GM04503 (cell line): ENCODE results near the gene ZNF385B.
A peak's percentile ranks its signal among the peaks of the same experiment; 100 is the strongest.

Experiments used
- DNase-seq: peaks from one replicate; pipeline ENCODE4 v3.0.0-alpha.2; 2012; ENCODE audit warnings: low read depth

Gene ZNF385B

DNA sequence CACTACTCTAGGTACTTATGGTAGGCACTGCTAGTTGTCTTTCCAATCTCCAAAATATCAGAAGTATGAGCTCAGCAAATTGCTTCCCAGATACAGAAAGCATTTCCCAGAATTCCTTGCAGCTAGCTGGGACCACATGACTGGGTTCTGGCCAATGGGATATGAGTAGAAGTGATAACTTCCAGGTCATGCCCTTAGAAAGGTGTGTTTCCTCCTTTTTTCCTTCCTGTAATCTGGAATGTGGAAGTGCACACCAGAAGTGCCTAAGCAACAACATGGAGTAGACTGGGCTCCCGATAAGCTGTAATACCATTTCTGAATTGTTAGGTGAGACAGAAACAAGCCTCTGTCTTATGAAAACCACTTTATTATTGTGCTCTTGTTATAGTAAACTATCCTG lies 279.8 kb downstream of the ZNF385B start:
- no peak for DNase-seq

DNA sequence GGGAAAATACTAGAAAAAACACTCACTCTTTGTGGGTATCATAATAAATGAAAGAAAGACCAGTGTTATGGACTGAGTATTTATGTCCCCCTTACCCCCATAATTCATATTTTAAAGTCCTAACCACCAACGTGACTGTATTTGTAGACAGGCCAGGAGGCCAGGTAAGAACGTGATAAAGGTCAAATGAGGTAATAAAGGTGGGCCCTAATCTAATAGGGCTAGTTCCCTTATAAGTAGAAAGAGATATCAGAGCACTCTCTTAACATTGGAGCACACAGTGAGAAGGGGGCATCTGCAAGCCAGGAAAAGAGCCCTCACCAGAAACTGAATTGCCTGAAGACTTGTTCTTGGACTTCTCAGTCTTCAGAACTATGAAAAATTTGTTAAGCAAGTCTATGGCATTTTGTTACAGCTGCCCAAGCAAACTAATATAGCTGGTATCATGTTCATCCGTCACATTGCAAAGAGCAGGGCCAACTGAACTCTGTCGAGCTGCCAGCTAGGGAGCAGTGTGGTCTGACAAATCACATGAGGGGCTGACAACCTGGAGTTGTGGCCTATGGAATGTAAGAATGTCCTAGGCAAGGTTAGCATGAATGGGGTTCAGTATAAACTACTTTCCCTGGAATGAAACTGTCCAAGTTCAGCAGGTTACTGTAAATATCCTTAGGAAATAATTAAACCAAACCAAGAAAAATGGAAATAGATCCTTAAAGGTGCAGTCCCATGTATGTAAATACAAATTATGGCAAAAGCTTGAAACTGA lies 280.9 kb downstream of the ZNF385B start:
- DNase-seq = no peak

DNA sequence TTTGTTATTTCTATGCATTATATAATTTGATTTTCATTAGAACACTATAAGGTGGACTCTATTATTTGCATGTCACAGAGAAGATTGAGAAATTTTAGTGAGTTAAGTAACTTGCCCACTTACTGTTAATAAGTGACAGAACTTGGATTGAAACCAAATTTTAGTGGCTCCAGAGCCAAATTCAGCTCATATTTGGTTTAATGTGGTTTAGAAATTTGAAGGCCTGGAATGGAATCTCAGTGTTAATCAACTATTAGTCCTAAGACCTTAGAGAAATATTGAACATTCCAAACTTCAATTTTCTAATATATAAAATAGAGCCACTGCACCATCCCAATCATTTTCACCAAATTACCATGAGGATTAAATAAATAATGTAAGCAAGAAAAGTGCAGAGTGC lies 281.6 kb downstream of the ZNF385B start:
- DNase-seq = no peak

DNA sequence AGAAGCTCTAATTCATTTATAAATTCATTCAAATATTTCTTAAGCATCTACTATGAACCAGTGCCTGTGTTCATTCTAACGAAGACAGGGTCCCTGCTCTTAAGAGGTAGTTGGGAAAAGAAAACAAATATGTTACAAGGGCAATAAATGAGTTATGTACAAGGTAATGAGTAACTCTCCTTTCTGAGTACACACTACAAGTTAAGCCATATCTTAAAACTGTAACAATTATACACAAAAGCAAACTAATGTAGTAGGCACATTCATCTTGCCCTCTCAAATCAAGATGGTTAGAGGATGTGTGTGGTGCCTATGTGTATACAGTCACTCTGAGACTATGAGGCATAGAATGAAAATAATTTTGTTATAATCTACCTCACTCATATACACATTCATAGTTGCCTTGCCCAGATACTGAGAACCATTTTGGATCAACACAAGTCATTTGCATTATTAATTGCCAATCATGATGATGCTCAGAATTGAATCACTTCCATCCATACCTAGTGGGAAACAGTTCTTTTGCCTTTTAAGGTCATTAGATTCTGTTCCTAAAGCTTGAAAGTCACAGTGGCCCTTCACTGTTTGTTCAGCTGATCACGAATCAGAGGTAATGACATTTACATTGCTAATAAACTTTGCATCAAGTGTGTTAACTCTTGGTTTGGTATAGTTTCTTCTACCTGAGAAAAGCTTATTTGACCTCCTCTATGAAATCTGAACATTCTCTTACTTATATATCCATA lies 283.1 kb downstream of the ZNF385B start:
- no peak for DNase-seq

DNA sequence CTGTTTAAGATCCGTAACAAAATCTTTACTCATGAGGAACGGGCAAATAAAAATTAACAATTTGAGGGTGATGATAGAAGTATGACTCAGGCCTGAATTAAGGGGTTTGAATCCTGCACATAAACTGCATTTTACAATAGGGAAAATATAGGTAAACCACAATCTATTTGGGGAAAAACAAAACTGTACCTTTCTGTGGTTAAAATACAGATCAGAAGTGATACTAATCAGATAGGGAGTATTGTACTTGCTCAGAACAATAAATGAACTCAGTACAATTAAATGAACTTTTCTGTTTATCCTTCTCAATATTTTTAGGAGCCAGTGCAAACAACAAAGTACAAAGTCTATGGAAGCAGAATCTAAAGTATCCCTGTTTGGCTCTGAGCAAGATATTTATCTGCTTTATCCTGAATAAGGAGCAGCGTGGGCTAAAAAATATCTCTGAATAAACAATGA lies 287.3 kb downstream of the ZNF385B start:
- DNase-seq = no peak

DNA sequence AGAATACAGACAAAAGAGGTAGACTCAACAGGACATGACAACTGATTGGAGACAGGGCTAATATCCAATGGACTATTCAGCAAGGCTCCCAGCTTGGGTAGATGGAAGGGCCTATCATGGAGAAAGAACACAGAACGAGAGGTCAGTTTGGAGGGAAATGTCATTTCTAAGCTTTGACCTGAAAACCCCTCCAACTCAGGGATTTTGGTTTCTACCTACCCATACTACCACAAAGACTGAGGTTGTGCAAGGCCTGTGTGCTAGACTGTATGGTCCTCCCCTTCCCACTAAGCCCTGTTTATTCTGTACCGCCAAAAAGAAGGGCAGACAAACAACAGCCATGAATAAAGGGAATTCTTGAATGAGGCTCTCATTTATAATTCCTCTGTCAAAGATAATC lies 288.9 kb downstream of the ZNF385B start:
- no peak for DNase-seq

DNA sequence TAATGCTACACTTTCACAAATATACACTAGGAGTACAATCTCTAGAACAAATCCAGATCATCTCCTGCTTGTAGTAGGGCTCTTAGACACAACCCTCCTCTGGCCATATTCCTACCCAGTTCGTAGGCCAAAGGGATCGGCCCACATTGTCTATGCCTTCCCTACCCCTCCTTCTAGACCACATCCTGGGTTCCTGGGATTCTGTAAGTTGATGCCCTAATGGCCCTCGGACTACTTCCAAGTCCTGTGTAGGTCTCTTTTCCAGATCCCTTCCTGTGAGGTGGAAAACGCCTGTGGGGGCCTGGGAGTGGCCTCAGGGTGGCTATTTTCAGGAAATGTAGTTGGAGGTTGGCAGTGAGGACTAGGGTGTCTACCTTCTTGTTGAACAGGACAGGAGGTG lies 289.7 kb downstream of the ZNF385B start:
- DNase-seq = no peak

DNA sequence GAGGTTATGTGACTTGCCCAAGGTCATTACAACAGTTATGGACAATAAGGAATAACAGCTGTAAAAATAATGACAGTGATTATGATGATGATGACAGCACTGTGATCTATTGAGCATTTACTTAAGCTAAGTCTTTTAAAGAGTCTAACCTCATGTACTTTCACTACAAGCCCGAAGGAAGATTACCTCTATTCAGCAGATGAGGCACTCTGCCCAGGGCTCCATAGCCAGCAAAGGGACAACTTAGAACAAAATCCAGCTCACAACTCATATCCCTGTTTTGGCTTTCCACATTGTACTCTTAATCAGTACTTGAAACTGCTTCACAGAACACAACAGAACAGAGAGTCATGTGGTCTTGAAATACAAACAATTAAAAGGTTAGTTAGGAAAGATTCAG lies 290.2 kb downstream of the ZNF385B start:
- DNase-seq = no peak

DNA sequence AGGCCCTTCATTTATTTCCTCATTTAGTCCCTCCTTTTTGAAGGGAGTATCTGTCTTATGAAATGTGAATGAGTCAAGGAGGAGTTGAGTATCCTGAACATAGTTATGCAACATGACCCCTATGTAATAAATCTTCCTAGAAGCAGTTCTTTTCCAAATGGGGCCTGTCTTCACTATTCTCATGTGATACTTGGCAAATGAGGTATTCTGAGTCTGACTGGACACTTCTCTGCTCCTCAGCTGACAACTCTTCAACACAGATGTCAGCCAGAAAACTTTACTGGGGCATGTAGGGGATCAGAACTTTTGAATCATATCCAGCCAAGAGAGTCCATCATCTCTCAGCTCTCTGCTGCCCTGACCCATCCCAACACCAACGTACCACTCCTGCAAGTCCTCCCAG lies 291.6 kb downstream of the ZNF385B start:
- DNase-seq = peak; percentile 66

DNA sequence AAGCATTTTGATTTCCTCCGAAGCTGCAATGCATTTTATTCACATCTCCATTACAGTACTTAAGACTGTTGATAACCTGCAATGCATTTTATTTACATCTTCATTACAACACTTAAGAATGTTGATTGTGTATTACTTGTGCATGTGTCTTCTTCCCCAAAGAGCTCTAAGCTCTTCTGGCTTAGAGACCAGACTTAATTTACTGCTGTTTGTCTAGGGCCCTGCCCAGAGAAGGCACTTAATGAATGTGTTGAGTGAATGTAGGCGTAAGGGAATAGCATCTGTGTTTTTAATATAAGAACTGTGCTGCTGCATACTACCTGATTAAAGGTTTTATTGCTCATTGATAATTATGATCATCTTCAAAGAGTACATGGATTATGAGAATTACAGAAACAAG lies 295.6 kb downstream of the ZNF385B start:
- no peak for DNase-seq

DNA sequence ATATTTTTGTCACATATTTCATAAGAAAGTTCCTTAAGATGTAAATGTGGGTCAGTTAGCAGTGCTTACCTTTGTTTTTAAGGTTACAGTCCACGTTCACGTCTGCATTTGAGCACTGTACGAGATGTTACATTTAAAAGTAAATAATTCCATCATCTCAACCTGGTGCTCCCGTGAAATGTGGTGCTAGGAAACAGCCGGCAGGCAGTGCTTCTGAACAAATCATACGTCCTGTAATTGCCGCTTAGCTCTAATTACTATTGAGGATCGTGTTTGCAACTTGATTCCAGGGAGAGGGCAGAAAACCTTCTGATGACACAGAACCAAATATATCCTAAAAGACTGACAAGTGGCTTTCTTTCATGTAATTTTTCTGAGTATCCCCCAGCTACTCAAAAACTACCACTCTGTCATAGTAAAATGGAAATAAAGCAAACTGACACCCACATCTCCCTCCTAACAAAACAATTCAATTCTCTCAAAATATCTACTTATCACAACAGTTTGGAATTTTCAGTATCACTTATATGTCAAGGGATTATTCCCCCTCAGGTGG lies 299.0 kb downstream of the ZNF385B start:
- DNase-seq = no peak

DNA sequence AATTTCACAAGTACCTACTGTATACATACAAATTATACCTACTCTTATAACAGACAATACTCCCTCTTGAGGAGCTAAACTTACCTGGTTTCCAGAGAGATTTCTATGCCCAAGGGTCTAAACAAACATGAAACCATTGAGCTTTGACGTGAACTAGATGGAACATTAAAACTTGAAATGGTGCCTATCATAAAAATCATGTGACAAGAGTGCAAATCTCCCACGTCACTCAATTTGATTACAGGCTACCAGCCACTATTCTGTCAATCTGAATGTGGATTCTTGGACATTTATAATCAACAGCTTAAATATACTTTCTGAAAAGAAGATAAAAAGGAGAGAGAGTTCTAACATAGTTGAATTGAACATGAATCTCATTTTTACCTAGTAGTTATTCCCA lies 299.7 kb downstream of the ZNF385B start:
- no peak for DNase-seq

DNA sequence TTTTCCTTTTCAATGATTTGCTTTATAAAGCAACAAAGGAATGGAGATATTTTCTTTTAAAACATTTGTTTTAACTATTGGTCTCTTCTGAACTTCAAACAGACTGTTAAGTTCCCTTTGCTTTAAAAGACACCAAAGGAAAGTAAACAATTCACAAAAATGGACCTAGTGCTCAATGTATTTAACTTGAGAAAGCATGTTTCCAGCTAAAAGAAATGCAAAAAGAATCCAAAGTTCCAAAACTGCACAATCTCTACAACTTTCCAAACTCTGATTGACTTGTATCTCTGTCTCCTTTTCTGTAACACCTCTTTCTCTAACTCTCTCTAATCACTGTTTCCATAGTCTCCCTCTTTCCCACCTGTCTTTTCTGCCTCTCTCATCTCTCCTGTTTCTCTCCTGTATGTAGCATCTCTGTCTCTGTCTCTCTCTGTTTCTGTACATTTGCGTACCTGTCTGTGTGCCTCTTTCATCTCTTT lies 301.1 kb downstream of the ZNF385B start:
- no peak for DNase-seq

DNA sequence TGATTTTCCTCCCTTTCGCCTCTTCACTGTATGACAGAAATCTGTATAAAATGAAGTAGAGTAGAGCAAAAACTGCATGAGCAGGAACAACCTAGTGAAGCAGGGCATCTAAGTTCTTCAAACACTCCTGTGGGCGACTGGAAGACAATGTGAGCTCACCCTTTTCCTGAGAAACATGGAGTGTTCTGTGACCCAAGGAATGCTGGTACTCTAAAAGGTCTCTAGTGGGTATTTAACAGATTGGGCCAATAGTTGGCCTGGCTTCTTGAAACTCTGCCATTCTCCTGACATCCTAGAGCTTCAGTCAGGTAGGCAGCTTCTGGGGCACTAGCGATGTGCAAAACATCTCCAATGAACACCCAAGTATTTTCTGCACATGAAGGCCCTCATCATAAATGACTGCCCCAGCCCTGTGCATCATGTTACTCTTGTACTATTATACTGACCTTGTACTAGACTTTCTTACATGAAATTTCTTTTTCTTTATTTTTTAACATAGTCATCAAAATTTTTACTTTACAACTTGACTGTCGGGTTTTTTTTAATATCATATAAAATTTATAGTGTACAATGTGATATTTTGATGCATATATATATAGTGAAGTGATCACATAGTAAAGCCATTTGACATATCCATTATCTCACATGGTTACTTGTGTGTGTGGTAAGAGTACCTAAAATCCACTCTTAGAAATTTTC lies 302.2 kb downstream of the ZNF385B start:
- no peak for DNase-seq

DNA sequence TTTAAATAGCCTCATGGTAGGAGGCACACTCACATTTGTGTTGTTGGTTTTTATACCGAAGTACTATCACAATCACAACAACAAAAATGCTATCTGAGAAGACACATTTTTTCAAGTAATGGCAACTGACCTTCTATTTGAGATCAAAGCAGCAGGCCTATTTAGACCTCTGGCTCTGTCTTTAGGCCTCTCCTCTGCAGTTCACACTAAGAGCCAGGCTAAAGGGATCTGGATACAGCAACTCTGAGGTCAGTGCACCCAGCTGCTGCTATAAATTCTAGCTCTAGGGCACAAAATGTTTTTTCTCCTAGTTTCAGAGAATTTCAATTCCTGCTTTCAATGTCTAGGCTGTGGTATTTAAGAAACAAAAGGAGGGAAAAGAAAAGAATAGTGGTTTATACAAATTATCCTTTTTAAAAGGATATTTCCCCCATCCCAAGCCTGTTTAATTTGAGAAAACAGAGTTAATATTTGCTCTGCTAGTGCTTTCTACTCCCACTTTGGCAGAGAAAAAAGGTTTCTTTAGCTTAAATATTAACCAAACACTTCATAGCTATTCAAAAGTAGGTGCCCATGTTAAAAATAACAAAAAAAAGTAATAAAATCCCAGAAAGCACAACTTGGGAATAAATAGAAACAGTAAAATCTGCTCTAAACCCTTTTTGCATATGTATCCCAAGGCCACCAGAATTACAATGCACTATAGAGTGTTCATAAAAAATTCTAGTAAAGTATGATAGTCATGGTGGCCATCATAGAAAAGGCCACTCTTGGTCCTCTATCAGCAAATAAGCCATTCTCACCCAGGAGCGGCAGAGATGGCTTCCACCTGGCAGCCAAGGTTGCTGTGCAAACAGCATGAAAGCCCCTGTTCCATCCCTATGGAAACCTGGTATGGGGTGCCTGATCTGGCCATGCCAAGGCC lies 303.1 kb downstream of the ZNF385B start:
- no peak for DNase-seq

DNA sequence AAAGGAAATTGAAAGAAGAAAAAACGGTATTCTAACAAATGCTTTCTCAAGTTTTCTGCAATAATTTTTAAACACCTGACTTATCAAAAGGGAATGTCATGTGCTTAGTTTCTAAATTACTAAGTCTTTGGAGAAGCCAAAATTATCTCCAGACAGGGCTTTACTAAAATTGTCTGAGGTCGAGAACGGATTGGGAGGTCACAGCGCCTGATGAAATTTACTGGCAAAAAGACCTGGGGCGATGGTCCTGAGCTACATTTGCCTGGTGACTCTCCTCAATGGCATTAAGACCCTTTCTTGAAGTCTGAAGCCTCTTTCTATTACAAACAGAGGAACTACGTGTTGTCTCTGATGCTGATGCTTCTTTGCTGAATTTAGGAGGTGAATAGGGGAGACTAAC lies 305.0 kb downstream of the ZNF385B start:
- DNase-seq = no peak

DNA sequence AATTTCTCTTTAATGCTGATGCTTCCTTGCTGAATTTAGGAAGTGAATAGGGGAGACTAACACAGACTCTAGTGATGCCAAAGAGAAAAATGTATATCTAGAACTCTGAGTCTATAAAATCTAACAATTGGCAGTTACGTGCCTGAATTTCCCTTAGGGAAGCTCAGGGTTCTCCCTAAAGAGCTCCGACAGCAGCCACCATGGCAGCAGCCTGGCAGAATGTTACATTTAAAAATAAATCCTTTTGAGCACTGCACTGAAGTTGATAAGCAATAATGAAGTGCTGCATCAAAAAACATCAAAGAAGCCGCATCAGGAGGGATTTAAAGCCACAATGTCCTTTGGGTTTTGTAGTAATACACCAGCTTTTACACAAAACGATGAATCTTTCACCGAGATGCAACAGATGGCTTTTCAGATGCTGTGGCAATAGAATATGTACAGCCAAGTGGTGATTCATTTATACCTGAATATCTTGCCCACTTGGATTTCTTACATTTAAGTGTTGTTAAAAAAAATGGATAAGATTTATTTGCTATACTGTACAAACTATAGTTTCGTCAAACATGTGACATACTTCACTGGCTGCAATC lies 305.6 kb downstream of the ZNF385B start:
- DNase-seq = no peak

DNA sequence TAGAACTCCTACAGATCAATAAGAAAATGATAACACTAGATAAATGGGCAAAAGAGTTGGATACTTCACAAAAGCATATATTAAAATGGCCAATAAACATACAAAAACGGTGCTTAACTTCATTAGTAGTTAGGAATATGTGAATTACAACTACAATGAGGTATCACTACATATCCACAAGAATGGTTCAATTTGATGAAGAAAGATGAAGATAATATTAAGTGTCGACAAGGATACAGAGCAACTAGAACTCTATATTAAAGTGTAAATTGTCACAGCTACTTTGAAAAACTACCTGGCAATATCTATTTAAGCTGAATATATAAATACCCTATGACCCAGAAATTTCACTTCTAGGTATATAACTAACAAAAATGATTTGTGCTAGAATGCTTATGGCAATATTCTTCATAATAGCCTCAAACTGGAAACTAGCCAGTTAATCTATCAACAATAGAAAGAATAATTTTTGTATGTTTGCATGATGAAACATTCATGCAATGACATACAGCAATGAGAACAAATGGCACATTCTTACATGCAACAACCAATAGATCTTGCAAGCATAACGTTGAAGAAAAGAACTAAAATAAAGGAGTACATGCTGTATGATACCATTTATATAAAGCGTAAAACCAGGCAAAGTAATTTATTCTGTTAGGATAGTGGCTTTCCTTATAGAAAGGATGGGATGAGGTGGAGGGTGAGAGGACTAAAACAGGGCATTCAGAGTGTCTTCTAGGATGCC lies 306.6 kb downstream of the ZNF385B start:
- DNase-seq = no peak

DNA sequence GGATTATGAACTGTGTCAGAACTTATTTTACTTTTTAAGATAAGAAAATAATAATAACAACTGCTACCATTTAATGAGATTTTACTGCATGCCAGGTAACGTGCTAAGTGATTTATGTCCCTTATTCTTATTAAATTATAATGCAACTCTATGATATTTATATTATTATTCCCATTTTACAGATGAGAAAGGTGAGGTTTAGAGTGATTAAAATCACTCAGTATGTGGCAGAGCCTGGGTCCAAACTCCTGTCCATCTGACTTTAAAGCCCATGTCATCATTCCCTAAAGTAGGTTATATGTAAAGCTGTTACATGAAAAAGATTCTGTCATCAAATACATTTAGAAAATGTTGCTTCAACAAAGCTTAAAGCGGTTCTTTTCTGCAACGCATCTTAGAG lies 308.0 kb downstream of the ZNF385B start:
- no peak for DNase-seq

DNA sequence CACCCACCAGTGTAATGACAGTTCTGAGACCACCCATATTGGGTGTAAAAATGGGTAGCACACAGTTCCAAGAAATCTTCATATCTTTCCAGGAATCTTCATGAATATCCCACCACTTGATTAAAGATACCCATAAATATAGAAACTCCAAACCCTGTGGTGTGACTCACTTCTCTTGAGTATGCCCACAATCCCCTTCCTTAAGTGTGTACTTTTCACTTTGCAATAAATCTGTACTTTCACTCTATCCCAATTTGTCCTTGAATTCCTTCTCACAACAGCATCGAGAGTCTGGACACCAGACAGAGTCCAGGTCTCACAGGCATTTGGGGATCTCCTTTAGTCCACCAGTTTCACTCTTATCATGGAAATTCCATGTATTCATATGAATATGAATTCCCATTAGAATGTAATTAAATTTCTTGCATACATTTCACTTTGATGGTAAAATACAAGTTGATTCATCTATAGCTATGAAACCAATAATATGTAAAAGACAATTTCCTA lies 309.8 kb downstream of the ZNF385B start:
- no peak for DNase-seq
